HK-2 (cell line): Measurements from ENCODE around the gene DOCK2.
"Not testable (repeated sequence)": the region's sequence is repeated elsewhere in the genome, so short reads cannot be mapped to it uniquely, and the experiment has no call there.

ENCODE experiments used
- DNase-seq: peaks from one replicate; pipeline ENCODE4 v3.0.0-alpha.2; 2018; ENCODE audit not compliant: unreplicated experiment

DOCK2 gene

DNA sequence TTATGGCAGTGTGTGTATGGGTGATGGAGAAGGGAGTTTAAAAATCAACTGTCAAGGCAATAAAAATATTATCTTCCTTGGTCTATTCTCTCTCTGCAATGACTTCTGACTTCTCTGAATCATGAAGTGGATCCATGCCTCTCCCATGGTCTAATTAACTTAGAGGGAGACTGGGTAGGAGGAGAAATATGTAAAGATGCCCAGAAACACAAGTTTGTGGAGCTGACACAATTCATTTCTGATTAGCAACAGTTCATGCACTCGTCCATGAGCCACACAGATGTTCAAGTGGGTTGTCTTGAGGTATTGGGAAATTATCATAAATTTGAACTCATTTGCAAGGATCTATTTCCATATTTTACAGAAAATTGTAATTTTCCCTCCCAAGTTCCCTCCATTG lies 305.1 kb downstream of the DOCK2 start:
- no peak for DNase-seq

DNA sequence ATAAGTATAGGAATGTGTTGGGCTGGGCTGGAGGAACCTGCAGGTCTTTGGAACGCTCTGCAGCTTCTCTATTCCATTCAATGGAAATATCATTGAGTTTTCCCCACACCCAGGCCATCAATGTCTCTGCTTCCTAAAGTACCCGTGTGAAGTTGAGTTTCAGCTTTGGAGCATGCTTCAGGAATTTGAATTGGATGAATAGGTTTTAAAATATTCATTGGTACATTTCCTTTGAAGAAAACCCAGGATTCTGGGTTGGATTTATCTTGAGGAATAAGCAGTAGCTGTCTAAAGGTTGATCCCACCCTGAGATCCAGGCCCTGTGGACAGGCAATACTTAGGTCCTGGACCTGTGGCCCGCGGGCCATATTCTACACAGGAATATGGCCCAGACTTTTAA lies 306.0 kb downstream of the DOCK2 start:
- DNase-seq, result no peak

DNA sequence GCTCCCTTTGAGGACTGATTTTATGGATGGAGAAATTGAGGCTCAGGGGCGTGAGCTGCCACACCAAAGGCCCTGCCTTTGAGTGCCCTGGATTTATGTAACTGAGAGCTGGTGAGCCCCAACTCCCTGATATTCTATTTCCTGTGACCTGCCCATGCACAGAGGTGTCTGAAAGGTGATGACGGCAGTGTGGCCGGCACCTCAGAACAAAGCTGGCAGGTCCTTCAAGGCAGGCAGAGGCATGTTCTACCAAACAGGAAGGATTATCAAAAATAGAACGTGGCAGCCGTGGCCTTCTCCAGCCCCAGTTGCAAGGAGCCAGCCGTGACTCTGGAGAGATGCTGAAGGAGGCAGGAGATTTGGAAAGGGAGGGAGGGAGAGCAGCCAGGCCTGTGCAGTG lies 307.0 kb downstream of the DOCK2 start:
- no peak for DNase-seq

DNA sequence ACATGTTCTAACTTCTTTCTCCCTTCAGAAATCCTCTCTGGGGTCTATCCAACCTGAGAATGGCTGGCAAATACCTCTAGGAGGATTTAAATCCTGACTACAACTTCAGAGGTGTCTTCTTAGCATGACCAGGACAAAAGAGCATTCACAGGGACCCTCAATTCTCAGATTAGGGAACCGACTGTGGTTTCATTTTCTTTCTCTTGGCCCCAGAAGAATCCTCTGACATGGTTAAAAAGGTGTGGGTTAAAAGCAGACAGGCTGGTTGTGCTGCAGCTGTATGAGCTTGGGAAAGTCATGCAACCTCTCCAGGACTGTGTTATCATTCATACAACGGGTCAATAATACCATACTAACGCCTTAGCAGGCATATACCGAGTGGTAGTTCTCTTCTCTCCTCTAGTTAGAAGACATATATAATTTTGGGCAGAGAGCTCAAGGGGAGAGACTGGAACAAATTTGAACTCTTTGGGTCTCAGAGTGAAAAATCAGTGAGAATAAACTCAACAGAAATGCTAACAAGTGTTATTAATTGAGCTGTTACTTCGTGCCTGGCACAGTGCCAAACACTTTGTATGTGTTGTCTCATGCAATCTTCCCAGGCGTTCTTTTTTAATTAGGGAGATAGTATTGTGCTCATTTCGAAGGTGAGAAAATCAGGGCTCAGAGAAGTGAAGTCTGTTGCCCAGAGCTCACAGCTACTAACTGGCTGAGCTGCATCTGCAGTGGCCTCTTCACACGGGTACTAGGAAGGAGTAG lies 308.0 kb downstream of the DOCK2 start:
- DNase-seq, result no peak

DNA sequence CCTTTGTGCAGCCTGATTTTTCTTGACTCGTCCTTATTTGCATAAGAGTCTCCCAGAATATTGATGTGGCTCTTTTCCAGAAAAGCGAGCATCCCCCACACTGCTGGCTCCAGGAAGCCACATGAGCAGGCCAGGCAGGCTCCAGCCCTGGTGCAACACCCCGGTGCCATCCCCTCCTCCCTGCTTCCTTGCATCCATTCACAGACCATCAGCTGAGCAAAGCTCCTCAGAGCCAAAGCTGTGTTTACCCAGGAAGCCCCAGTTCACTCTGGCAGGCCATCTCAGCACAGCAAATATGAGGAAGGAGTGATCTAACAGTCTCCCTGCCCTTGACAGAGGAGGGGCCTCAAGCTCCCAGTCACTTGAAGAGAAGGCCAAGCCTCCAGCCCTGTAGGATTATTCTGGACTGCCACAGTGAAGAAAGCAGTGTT lies 308.8 kb downstream of the DOCK2 start:
- no peak for DNase-seq

DNA sequence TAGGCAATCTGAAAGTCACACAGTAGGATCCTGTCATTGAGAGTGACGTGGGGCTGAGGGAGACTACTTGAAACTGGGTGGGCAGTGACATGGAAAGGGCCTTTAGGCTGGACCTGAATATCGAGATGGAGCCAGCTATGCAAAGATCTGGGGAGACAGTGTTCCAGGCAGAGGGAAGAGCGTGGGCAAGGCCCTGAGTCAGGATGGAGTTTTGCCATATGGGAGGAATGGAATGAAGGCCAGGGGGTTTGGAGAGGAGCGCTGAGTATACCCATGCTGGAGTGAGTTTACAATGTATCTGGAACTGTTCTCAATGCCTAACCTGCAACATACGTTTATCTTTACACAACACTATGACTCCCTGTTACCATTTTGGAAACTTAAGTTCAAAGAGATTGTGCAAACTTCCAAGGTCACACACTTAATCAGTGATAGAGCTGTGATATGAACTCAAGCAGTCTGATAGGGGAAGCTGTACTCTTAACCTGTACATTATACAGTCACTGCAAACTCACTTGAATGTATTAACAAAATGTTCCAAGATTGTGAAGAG lies 309.7 kb downstream of the DOCK2 start:
- no peak for DNase-seq

DNA sequence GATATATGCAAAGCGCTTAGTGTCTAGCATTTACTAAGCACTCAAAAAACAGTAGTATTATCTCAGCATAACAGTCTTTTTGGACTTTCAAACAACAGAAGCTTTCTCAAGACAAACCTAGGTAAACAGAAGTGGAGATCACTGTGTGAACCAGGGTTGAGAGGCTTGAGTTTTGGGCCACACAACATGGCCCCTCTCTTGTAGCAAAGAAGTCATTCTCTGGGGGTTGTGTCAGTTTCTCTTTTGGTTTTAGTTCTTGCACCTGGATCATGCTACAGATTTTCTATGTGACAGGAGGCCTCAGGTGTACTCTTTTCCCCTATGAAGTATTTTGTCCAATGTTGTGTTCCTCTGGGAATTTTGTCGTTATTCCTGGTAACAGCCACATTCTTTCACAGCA lies 313.3 kb downstream of the DOCK2 start:
- DNase-seq, result no peak

DNA sequence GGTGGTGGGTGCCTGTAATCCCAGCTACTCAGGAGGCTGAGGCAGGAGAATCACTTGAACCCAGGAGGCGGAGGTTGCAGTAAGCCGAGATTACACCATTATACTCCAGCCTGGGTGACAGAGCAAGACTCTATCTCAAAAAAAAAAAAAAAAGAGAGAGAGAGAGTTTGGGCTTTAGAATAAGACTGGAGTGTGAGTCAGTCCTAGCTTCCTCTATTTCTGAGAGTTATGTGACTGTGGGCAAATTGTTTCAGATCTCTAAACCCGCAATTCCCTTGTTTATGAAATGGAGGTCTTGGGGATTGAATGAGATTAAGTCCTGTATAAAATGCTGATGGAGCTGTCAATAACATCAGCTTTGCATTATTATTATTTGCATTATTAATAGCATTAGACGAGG lies 316.1 kb downstream of the DOCK2 start:
- DNase-seq, result not testable (repeated sequence)

DNA sequence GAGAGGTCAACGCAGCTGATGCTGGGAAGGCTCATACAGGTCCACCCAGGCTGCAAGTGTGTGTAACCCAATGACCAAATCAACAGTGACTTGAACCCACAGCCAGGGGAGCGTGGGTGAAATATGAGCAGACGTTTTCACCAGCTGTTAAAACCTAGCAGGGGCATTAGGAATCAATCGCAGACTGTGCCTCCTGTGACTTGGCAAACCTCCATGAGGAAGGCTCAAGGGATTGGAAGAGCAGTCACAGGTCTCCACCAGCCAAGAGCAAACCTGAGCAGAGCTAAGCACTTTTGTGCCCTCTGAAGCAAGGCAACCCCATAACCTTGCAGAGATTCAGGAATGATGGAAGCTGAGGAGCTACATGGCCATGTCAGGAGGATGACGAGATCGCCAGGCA lies 317.7 kb downstream of the DOCK2 start:
- no peak for DNase-seq

DNA sequence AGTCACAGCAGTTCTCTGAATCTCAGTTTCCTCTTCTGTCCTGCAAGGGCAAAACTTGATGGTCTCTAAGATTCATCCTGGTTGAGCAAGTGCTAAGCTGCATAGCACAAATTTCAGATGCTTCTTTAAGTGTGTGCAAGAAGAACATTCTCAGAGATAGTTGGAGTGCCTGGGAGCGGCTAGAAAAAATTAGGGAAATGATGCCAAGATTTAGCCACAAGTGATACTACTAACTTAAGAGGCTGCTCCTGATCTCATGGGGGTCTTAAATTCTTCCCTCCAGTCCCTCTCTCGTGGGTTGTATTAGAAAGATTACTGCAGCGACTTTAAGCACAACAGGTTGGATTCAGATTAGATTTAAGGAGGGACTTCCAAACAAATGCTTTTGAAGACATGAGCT lies 319.1 kb downstream of the DOCK2 start:
- DNase-seq, result no peak

DNA sequence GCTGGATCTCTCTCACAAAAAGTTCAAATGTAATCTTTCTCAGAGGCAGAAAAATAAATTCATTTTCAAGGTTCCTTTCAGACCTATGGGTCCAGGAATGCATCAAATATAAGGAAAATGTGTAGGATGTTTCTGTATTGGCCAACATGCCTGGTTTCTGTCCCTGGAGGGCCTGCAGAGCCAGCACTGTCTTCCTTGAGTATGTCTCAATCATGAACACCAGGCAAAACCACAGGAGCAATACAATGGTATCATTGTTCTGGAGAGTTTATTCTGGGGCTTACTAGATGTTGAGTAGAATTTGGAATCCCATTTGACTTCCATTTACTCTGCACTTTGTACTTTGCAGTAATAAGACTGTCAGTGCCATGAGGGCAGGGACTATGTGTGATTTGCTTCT lies 319.7 kb downstream of the DOCK2 start:
- DNase-seq, result no peak

DNA sequence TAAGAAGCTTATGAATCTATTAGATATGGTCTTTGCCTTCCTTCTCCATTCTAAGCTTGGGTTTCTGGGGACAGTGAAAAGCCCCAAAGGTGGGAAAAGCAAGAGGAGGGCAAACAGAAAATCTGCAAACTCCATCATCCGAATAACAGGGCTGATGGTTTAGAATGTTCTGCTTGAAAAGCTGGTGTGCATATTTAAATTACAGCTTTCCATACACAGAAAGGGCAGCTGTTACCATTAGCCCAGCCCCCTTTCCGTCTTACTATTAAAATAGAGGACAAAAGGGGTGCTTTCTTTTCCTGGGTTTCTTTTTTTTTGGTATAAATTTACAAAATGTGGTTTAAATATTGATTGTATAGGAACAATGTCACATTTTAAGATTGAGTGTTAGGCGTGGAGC lies 321.2 kb downstream of the DOCK2 start:
- DNase-seq, result no peak

DNA sequence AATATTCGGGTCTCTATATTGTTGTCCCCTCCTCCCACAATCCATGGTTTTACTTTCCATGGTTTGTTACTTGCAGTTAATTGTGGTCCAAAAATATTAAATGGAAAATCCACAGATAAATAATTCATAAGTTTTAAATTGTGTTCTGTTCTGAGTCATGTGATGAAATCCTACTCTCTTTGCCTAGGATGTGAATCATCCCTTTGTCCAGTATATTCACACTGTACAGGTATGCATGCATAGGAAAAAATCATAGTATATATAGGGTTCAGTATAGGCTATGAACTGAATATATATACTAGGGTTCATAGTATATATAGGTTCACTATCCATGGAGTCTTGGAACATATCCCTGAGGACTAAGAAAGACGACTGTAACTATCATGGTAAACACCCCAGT lies 323.6 kb downstream of the DOCK2 start:
- no peak for DNase-seq

DNA sequence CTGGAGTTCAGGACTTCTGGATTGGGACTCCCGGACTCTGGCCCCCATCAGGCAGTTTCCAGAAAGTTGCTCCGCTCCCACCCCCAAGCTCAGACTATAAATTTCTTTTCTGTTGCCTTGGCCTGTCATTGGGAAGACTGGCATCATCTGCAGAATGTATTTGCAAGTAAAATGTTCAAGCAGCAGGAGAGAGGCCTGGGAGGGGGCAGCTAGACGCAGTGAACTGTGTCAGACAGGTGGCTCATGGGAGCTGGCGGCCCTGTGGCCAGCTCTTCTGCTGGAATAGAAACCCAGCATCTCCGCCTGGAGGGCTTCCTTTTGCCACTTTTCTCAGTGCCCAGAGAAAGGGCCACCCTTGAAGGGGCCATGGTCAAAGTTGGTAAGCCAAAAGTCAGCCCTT lies 327.2 kb downstream of the DOCK2 start:
- DNase-seq, result no peak

DNA sequence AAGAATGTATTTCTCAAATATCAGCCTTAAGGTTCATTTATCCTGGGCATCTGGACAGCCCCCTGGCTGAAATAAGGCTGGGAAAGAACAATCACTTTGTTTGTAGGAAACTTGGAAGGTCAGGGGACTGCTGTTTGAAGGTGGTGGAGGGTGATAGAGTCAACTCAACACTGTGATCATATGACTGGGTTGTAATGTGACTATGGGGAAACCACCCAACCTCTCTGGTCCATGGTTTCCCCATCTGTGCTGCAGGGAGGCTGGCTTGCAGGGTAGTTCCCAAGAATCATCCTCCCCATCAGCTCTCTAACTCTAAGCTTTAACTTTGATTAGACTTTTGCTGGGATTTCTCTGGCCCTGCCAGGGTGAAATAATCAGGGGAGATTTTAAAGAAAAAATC lies 333.3 kb downstream of the DOCK2 start:
- no peak for DNase-seq

DNA sequence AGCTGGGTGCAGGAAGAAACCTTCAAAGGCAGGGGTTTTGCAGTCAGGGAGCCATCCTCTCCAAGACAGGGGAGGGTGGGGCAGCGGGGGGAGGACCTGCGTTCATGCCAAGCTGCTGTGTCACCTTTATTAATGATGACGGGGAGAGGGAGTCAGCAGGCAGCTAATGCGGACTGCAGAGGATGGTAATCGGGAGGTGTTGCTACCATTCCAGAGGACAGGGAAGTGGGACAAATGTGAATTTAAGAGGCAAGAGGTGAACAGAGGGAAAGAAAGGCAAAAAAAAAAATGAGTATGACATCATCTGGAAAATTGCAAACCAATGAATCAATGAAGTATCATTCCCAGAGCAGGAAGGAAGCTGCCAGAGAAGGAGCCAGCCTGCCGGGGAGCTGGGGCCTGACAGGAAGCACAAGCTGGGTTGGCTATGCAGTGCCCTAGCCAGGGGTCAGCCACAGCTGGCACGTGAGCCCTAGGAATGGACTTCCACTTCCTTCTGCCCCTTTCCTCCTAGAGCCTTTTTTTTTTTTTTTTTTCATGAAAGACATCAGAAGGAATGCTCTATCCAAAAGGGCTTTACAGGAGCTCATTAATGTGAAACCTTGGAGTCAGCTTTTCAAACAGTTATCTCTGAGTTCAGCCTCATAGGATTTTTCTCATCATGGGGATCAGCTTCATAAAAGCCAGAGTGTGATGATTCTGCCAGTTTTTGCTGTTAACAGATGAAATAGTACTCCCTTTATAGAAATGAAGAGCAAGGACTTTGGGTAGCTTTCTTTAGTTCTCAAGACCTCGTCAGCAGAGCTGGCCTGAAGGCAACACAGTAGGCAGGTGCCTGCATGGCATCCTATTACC lies 334.1 kb downstream of the DOCK2 start:
- DNase-seq, result peak; percentile 40

DNA sequence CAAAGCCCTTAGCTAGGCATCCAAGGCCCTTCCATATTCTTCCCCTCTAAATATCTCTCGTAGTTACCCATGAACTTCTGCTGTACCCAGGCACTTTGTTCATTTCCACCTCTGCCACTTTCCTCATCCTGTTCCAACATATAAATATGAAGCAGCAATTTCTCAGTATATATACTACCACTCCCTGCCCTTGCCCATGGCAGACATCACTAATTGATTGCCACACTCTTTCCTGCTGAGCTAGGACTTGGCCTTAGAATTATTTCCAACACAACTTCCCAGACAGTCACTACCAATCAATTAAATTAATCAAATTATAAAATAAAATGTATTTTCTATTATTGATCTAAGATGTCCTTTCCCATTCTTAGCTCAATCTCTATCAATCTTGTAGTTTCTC lies 334.7 kb downstream of the DOCK2 start:
- DNase-seq, result no peak

DNA sequence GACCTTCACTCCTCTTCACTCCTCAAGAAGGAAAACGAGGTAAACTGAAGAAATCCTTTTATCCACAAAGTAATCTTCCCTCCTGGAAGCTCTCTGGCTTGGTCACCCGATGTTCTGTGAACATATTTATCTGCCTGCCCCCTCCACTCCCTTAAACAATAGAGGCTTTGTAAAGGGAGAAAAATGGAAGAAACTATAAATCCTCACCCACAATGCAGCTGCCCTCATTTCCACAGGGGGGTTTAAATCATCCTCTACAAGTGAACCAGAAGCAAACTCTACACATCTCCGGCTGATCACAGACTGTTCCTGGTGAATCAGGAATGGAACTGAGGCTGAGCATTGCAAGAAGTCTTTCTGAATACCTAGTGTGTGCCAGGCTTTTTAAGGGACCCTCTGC lies 336.0 kb downstream of the DOCK2 start:
- no peak for DNase-seq

DNA sequence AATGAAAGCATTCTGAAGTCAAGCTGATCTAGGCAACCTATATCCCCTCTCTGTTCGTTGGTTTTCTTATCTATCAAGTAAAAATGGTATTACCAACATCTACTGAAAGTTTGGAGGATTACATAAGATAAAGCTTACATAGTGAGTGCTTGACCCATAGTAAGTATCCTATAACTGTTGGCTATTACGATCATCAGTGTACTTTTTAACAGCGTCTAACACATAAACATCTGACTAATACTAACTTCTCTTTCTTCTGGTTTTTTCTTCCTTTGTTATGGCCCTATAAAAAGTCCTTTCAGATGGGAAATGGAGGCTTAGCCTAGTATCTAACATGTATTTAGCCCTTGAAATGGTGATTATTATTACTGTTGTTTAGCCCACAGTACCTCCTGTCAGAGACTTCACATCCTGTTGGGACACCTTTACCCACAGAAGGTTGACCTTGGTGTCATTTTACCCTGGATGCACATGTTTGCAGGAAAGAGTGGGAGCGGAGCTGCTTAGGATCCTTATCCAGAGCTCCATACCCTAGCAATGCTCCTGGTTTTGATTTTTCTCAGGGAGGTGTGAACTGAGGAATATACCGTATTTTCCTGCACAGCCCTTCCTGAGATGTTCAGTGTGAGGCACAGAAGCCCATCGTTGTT lies 337.2 kb downstream of the DOCK2 start:
- DNase-seq, result no peak

DNA sequence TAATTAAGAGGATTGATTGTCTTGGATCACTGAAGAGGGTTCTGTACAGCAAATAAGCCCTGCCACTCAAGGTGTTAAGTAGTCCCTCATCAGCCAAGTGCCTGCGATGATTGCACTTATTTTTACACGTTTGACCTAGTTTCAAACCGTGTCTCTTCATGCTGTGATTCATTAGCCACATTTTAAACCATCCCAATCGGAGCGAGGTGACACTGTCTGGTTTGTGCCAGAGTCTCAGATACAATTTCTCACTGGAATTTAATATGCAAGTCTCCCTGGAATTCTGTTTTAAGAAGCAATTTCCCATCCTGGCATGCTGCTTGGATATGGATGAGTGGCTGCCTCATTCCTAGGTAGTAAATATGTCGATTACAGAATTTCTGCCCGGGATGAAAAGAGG lies 341.6 kb downstream of the DOCK2 start:
- no peak for DNase-seq

DNA sequence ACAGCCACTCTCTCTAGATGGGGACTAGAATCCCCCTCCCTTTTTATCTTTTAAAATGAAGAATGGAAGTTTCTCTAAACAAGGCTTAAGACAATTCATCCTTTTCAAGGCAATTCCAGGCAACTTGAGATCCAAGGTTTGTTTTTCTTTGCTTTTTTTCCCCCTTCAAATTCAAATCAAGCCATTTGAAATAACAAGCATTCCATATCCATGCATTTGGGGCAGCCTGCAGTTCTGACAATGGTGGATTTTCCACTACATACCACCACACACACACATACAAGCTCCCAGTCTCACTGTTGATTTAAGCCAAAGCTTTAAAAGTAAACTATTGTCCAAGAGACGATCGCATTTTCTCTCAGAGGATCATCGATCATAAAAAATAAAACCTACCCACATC lies 342.8 kb downstream of the DOCK2 start:
- no peak for DNase-seq

DNA sequence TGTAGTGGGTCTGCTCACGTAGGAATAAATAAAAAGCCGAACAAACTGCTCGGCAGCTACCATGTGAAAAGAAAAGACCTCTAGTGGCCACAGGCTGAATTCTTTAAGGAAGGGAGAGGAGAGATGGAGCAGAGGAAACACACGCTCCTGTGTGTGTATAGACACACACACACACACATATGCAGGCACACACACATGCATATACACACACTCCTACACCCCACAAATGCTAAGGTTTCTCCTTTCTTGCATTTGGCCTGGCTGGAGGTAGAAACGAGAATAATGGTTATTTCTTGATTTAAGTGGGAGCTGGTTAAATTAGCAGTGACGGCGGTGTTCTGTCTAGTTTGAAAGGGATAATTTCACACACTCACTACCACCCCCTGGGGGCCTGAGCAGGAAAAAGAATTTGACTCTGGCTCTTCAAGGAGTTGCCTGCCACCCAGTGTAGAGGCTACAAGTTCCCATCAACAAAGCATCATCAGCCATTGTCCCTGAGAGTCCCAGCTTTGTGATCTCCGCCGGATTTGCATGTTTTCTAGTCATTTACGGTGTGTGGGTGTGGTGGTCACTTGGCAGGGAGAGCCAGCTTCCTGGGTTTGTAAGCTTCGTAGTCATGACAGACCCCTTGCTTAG lies 343.5 kb downstream of the DOCK2 start, which contains the start of gene INSYN2B:
Gene INSYN2B, minus strand, starts transcription at position 78 of the 636 bp plus-strand sequence. CDS start 96,597 bp downstream, outside the sequence.
- DNase-seq, result peak; percentile 56
